ENCODE data around the gene CFAP206.
A peak's percentile ranks its signal among the peaks of the same experiment; 100 is the strongest.
"Not testable (repeated sequence)": the region's sequence is repeated elsewhere in the genome, so short reads cannot be mapped to it uniquely, and the experiment has no call there.

CFAP206 gene

DNA sequence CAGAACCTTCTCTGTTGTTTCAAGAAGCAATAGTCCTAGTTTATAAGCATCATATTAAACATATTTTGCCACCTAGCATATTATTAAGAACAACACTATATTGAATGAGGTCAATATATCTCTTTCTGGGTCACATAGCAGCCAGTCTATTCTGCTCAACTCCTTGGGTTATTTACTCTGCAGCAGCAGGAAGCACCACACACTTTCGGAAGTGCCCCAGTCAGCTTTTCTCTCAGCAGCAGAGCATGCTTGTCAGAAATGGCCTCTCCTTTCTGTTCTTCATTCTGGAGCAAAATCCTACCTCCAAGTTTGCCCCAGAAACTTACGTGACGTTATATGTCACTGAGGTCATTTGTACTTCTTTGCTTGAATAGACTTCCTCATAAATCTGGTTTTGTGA, 22.7 kb downstream of the CFAP206 start:
- no peak for DNase-seq

DNA sequence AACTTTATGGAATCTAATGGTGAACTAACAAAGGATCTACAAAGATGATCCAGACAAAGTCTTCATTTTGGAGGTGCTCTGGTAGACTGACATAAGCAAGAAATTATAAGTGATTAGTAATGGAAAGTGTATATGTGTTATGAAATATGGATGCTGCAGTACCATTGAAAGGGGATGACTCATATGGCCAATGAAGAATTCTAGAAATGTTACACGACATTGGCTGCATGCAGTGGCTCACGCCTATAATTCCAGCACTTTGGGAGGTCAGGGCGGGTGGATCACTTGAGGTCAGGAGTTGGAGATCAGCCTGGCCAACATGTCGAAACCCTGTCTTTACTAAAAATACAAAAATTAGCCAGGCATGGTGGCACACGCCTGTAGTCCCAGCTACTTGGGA, 23.5 kb downstream of the CFAP206 start:
- DNase-seq: no peak

- DNase-seq: peak; percentile 47 to 70 (median 65)
Observed at GRCh38 chr6:87436435-87436834, 28.7 kb downstream of the CFAP206 start.

- DNase-seq: no peak
Observed at GRCh38 chr6:87441711-87442110, 33.9 kb downstream of the CFAP206 start.

- DNase-seq: no peak
Observed at GRCh38 chr6:87444362-87444761, 36.6 kb downstream of the CFAP206 start.

GRCh38 chr6:87465051-87465450, 57.3 kb downstream of the CFAP206 start:
- DNase-seq: peak in 1 of 3 donors; percentile 16

- DNase-seq: peak; percentile 79 to 93 (median 92)
Observed at GRCh38 chr6:87472525-87473418, 65.0 kb downstream of the CFAP206 start, which contains the start of gene SLC35A1. Gene SLC35A1 (plus strand): TSS chr6:87472974. CDS start chr6:87473004, 30 bp downstream.

- peak; percentile 18 to 34 (median 26) for DNase-seq
Observed at GRCh38 chr6:87473419-87473903, 65.7 kb downstream of the CFAP206 start.

GRCh38 chr6:87481931-87482330, 74.2 kb downstream of the CFAP206 start:
- peak; percentile 35 to 72 (median 67) for DNase-seq

DNA sequence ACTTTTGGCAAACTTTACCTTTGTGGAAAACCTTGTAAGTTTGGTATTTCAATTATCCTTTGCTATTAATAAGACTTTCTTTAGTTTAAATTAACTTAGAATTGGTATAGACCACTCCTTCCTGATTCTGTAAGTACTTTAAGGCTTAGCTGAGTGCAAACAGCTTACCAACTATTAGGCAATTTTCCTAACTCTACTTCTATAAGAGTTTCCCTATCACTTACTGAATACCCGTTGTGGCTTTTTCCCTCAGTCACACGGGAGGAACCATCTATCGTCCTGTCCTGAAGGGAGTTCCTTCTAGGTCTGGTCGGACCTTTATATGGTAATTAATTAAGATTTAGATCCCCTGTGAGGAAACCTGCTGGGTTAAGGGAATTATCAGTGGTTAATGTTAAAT, 74.6 kb downstream of the CFAP206 start:
- peak; percentile 45 to 67 (median 58) for DNase-seq

DNA sequence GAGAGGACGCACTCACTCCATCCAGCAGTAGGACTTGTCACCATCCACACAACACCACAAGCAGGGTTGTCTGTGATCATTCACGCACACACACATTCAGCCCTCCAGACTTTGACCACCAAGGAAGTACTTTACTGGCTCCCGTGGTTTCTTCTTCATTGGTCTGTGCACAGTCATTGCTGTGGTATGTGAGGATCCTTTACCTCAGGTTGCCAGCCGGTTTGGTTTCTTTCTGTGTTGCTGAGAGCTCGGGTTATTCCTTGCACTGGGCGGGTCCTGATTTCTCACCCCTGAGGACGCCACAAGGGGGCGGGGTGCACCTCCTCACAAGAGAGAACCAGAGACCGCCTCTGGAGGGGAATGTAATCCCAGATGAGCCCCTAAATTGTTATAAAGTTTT, 76.2 kb downstream of the CFAP206 start:
- DNase-seq: peak in 2 of 3 donors; percentile 4 to 15

DNA sequence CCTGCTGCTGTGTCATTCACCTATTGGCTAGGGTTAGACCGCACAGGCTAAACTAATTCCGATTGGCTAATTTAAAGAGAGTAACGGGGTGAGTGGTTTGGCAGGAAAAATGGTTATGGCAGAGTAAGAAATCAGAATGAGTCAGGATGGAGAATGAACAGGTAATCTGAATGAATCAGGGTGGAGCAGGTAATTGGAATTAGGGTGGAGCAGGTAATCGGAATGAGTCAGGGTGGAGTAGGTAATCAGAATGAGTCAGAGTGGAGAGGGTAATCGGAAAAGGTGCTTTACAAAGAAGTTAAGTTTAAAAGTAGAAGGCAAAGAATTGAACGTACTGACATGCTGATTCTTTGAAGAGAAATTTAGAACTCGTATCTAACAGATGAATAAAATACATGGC, 76.7 kb downstream of the CFAP206 start:
- no peak for DNase-seq

DNA sequence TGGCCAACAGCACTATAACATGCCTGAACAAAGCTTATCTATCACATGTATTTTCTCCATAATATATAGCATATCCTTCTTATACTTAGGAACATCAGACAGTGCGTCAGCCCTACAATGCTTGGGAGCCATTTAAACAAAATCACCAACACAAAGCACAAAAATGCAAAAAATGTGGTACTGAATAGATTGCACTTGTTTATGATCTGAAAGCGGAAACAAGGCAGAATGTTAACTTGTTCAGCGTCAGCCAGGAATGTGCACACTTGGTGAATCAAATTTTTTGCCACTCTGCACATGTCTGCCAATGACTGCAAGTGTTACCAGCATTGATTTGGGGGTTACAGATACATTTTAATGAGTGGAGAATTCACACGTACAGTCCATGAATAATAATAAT, 79.8 kb downstream of the CFAP206 start:
- no peak for DNase-seq

DNA sequence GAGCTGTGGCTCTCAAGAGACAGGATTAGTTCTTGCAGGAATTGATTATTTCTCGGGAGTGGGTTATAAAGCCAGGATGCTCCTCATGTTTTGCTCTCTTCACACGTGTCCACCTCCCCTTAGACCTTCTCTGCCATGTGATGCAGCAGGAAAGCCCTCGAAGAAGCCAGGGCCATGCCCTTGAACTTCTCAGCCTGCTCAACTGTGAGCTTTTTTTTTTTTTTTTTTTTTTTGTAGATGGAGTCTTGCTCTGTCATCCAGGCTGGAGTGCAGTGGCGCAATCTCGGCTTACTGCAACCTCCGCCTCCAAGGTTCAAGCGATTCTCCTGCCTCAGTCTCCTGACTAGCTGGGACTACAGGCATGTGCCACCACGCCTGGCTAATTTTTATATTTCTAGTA, 81.6 kb downstream of the CFAP206 start:
- not testable (repeated sequence) for DNase-seq

GRCh38 chr6:87494761-87495422, 87.1 kb downstream of the CFAP206 start:
- DNase-seq: peak in 1 of 3 donors; percentile 4

DNA sequence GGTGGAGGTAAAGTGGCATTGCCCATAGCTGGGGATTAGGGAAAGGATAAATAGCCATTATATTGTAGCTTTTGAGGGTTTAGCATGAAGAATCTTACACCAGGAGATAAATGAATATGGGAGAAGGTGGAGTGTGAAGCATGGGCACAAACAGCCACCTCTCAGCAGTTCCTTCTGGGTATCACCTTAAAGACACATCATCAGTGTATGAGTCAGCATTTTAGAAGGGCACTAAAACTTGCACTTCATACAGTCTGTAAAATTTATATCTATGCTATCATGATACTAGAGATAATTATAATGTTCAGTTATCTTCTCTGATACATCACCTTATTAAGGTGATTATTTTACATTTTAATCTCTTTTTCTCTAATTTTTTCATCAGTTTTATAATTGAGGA, 90.3 kb downstream of the CFAP206 start:
- DNase-seq: no peak

DNA sequence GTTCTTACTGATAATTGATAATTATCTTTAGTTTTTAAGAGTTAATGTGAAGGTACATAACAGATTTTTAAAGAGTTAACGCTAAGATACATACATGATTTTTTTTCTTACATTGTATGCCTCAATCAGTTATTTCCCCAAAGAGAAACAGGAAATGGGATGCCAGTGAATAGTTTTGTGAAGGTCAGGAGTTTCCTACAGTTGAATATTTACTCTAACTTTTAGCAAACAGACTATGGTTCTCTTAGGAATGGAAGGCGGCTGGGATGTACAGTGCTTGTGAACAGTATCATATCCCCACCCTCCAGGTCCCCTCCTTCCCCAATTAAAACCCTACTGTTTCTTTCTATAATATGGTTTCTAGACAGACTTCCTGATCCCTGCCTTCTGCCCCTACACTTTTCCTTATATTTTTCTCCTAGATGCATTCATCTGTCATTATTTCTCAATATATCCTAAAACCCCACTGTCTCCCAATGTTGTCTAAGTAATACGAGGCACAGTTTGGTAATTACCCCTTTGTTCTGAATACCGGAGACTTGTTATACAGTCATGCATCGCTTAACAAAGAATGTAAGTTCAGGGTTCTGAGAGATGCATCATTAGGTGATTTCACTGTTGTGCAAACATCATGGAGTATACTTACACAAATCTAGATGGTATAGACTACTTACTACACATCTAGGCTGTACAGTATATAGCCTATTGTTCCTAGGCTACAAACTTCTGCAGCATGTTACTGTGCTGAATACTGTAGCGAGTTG, 94.2 kb downstream of the CFAP206 start:
- no peak for DNase-seq

- no peak for DNase-seq
Observed at GRCh38 chr6:87504441-87504840, 96.7 kb downstream of the CFAP206 start.
